Inflammatory macrophage treated with lipopolysaccharide for 1 hour (primary cell): ENCODE data around the gene SMAD2.
"Not testable (repeated sequence)": the region's sequence is repeated elsewhere in the genome, so short reads cannot be mapped to it uniquely, and the experiment has no call there.

Source experiments
- DNase-seq, 2 donors: peaks; one replicate each; pipeline ENCODE4 v3.0.0-alpha.2; 2020 to 2022

Gene SMAD2

DNA sequence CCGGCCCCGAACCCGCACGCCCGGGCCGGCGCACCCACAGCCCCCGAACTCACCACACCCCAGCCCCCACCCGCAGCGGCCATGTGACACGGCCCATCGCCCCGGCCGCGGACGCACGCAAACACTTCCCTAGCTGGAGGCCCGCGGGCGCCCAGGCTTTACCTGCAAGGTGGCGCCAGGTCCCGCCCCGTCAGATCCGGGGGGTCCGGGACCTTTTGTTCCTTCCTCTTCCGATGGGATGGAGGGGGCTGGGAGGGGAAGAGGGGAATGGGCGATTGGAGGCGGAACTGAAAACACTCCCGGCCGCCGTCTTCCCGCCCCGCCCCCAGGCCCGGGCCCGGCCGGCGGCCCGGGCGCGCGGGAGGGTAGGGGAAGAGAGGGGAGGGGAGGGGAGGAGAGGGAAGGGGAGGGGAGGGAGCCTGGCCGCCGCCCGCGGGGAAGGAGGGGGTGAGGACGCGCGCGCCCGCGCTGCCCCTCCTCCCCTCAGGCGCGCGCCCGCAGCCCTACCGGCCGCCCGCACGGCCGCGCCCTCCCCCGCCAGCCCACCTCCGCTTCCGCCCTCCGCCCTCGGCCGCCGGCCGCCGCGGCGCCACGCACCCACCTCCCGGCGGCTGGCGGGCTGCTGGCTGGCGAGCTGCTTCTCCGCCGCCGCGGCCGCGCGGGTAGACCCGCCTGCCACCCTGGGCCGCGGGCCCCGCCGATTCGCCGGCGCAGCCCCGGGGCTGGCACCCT is at the start of gene SMAD2:
Gene SMAD2, minus strand, starts transcription at position 461 of the 732 bp plus-strand sequence. CDS start 33,903 bp downstream, outside the sequence.
- DNase-seq, result peak; percentile 63 to 72

DNA sequence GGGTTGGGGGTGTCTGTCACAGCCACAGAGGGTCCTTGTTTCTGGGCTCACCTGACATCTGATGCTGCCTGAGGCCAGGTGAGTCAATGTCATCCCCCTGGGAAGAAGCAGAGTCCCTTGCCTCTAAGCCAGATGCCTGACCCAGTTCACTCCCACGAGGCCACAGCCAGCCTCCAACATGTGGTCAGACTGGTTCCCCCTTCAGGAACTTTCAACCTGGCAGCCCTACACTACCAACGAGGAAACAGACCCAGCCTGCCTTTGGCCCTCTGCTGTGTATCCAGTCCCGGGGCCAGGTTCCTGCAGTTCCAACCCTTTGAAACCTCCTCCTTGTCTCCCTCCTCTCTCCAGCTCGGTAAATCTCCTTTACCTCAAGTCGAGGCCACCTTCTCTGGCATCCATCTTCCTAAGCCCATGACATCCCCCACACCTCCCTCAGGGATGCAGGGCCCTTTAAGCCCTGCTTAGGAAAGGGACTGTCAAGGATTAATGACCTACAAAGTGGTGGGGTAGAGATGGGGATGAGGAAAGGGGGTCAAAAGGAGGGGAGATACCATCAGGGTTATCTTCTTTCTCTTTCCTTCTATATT is 49.2 kb upstream of the SMAD2 start:
- no peak for DNase-seq

DNA sequence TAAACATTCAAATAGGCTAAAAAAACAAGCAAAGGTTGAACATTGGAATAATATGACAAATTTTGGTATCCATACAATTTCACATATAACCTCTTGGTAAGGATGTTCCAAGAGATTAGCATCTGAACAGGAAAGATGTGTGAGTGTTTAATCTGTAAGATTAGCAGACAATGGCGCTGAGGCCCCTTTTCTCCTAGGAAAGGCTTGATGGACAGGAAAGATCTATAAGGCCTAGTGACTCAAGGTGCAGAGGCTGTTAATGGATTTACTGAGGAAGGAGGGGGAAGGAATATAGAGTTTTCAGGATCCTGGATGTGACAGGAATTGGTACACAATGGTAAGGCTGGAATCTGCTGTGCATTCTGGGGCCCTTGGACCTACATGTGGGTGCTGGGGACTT is 48.1 kb upstream of the SMAD2 start:
- no peak for DNase-seq

DNA sequence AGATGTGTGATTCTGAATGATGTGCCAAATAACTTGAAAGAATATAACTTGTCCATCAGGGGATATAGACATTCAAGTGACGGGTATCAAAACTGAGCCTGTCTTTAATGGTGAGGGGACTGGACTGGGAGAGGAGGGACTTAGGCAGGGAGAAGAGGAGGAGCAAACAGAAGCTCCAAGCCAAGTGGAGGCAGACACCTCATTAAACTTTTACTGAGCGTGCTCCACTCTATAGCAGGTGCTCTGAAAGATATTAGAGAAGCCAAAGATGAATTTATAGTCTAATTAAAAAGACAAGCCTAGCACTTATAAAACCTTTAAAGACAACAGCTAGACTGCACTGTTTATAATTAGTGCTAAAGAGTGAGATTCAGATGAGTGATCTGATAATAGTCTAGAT is 47.7 kb upstream of the SMAD2 start:
- no peak for DNase-seq

DNA sequence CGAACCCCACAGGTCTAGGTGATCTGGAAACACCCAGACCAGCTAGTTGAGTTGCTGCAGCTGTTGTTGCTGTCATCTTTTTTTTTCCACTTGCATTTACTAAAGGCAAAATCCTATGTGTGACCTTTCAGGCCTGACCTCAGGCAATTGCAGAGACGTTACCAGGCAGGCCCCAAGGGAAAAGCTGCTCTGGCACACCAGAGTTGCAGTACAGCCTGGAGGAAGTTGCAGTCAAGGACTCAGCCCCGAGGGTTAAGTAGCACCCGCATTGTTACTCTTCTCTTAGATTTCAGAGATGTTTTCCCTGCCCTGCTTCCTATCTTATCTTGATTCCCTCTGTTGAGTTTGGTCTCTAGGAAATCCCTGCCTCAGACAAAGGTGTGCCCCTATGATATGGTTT is 45.2 kb upstream of the SMAD2 start:
- no peak for DNase-seq

DNA sequence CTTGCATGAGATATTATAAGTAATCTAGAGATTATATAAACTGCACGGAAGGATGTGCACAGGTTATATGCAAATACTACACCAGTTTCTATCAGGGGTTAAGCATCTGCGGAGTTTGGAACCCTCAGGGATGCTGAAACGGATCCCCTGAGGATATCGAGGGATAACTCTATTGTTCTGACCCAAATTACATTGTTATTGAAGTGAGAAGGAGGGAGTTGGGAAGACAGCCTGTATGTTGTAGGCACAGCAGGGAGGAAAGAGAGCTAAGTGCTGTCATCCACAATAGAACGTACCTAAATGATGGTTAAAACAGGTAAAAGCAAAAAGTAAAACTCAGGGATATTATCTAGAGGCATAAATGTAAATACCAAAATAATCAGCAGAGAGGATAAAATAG is 44.6 kb upstream of the SMAD2 start:
- DNase-seq, result no peak

DNA sequence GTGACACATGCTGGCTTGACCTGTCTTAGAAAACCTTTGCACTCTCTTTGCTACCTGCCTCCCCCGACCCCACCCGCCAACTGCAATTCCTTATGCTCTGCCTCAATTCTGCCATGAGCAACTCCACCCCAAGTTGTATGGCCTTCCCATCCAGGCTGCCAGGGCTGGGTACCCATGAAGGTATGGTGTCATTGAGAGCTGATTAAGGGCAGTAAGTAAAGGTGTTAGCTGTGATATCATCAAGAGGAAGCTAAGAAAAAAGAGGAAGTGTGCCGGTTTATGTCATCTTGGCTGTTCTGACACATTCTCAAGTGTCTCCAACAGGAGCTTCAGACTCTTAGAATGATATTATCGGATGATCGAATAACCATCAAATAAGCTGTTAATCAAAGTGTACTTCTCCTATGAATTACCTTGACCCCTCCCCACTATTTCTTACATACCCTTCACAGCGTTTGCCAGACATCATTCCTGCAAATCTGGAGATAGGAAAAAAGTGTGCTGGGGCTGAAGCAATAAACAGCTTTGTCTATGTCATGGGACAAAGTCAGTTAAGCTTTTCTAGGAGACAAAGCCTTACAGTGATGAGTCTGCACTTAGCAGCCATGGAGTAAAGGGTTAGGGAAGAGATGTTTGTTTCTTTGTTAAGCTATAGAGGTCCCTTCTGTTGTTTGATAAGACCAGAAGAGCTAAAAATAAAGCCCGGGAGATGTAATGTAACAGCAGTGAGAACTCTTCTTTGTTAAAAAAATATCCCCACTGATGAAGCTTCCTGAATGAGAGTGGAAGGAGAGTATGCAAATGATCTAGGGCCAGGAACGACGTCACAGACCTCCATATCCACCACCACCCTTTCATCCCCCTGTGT is 40.4 kb upstream of the SMAD2 start:
- DNase-seq, result peak; percentile 69 to 82

DNA sequence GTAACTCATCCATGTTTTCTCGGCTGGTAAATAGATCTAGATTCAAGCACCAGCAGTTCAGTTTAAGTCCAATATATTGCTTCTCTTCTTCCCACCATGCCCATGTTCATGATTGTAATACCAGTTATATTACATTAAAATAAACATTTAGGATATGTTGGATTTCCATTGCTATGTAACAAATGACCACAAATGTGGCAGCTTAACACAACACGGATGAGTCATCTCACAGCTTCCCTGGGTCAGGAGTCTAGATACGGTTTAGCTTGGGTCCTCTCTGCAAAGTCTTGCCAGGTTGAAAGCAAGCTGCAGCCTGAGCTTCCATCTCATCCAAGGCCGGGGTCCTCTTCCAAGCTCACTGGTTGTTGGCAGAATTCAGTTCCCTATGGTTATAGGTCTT is 39.4 kb upstream of the SMAD2 start:
- DNase-seq, result peak; percentile 49 to 62

DNA sequence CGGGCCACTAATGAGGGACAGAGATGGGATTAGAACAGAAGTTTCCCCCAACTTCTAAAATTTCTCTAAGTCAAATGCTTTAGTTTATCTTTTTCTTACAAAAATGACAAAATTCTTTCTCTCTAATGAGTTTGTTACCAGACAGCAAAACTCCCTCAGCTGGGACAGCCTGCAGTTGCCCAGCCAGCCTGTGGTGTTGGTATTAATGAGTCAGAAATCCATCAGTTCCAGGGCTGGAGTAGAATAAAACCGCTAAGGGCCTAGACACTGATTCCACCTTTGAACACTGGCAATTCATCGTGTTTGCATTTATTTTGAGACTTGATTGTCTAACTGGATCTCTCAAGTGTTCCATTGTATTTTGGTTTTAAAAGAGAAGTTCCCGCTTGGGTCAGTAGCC is 38.3 kb upstream of the SMAD2 start:
- DNase-seq, result no peak

DNA sequence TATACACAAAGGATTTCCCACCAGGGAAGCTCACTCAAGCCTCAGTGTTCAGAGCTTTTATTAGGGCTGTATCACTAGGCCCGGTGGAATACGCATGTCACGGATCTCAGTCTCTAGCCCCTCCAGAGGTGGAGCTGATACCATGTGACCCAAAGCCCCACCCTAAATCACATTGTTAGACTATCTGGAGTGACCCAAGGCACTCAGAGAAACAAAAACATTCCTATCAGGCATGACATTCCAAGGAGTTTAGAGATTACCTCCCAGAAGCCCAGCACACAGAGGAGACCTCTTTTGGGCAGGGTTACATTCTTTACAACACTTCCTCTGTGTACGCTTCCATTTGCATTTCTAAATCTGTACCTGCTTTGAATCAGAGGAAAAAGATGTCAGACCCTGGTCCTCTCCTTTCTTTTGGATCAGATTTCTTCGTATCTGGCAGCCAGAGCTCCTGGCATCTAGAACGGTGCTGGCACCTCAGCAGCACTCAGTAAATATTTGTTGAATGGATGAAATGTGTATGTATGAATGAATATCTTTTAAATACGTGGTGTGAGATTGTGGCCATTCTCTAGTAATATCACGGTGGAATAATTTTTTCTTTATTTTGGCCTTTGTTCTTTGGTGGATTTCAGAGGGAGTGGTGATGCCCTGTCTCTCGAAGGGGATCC is 37.7 kb upstream of the SMAD2 start:
- DNase-seq, result no peak

DNA sequence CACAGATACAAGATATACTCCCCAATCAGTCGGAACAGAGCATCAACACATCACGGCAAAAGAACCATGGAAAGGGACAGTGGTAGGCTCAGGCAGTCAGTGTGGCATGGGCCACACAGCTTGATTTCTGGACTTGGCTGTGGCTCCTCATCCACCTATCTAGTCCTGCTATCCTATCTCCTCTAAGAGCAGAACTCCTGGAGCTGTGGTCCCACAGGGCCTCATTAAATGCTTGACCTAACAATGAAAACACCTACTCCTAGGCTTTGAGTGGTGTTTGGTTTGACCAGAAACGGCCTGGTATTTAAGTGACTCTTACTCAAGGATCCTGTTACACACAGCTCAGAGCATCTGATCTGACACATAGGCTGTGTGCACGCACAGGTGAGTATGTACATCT is 33.6 kb upstream of the SMAD2 start:
- no peak for DNase-seq

DNA sequence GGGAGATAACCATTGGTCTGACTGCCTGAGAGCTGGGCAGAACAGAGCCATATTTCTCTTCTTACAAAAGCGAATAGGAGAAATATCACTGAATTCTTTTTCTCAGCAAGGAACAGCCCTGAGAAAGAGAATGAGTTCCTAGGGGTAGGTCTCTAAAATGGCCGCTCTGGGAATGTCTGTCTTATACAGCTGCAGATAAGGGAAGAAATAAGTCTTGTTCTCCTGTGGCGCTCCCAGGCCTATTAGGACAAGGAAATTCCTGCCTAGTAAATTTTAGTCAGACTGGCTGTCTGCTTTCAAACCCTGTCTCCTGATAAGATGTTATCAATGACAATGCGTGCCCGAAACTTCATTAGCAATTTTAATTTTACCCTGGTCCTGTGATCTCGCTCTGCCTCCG is 30.5 kb upstream of the SMAD2 start:
- DNase-seq, result not testable (repeated sequence)

DNA sequence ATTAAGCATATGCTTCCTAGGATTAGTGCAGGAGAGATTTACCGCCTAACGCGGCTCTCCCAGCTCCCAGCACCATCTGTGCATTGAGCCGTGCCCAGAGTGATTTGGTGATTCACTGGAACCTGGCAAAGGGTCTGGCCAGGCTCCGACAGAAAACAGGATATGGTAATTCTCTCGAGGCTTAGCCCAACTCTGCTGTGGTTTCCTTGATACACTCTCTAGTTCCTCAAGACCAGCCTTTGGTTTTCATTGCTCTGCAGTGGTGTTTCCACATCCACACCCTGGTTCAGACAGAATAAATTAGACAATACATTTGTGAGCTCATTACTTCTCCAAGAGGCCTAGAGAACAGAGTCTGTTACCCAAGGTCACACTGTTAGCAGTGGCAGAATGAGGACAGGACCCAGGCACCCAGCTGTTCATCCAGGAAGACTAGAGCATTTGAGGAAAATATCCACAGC is 23.0 kb upstream of the SMAD2 start:
- peak; percentile 82 to 90 for DNase-seq

DNA sequence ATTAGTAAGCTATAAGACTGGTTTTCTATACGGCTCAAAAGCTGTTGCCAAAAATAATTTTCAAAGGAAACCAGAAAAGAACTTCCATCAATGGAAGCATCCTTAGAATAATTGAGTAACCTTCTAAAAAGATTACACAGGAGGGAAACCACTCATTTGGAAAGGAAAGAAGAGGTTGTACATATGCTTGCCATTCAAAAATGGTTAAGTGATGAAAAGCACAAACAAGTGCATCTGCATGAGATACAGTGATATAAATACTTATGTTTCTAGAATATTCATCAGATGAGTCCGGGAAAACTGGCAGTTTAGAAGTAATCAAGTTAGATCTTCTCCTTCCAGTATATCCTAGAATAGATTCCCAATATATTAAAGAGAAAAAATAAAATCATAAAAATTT is 20.1 kb upstream of the SMAD2 start:
- no peak for DNase-seq

DNA sequence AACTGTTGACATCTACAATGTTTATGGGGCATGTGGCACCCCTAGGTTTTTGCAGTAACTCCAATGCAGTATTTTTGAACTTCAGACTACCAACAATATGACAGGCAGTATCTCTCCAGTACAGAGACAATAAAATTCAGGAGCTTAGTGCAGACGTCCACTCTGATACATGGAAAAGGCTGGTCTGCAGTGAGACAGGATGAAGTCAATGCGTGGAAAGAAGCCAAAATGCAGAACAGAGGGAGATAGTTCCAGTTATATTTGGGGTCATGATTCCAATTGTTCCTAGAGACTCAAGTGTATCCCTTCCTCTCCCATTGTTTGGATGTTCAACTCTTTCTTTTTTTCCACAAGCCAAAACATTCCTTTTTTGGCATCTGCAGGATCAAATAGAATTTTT is 18.7 kb upstream of the SMAD2 start:
- no peak for DNase-seq

DNA sequence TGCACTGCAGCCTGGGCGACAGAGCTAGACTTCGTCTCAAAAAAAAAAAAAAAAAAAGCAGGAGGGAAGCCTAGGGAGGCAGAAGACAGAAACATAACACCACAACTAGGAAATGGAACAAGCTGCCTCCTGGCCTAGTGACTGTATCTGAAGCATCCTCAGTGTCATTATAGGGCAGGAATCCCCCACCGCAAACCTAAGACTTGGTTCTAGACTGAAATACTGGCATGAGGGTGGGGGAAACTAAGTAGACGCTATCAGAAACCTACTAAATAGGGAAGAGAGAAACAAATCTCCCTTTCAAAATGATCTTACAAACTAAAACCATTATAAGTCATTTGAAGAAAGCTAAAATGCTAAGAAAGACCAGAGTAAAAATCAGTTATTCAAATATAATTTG is 16.4 kb upstream of the SMAD2 start:
- DNase-seq, result no peak

DNA sequence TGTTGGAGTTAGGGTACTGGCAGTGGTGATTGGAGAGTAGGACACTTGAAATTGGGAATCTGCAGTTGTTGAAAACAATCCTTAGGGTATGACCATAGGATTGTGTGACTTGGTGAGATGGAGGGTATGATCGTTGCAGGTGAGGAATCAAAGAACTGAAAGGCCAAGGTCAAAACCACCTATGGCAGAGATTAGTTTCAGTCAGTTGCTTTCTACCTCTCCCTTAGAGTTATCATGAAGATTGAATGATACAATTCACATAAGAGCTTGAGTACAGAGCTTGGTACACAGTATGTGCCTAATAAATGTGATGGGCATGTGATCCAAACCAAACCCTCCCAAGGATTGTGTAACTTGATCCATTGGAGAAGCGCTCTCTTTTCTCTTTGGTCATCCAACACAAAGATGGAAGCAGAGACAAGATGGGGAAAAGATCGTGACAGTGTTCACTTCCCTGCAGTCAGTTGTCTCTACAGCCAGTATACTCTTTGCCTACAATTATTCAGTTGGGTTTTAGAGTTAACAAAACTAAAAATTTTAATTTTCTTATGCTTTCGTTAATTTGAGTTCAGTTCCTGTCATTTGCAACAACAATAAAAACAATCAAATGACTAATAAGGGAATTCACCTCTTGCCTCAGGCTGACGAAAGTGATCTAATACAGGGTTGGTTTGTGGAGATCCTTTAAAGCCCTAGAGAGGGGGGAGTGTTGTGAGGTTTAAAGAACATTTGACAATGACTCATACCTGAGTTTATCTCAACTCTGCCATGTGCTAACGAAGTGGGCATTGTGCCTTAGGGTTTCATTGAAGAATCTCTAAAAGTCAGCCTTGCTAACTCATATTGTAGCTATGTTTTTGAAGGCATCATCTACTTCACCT is 14.8 kb upstream of the SMAD2 start:
- peak; percentile 60 to 86 for DNase-seq

DNA sequence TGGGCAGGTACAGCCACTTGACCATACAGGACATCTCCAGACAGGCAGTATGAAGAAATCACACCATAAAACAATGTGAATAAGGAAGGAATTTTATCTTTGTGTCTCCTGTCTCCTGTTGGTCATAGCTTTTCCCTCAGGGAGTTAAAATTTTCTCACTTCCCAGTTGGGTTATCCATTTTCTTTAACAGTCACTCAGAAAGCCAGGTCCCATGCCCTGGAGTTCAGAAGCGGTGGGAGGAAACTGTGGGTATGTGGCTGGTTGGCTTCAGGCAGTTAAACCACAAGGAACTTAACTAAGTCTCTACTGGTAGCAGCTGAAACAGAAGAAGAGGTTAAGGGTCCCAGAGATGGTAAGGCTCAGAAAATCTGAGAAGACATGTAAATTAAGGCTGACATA is 6.5 kb upstream of the SMAD2 start:
- no peak for DNase-seq

DNA sequence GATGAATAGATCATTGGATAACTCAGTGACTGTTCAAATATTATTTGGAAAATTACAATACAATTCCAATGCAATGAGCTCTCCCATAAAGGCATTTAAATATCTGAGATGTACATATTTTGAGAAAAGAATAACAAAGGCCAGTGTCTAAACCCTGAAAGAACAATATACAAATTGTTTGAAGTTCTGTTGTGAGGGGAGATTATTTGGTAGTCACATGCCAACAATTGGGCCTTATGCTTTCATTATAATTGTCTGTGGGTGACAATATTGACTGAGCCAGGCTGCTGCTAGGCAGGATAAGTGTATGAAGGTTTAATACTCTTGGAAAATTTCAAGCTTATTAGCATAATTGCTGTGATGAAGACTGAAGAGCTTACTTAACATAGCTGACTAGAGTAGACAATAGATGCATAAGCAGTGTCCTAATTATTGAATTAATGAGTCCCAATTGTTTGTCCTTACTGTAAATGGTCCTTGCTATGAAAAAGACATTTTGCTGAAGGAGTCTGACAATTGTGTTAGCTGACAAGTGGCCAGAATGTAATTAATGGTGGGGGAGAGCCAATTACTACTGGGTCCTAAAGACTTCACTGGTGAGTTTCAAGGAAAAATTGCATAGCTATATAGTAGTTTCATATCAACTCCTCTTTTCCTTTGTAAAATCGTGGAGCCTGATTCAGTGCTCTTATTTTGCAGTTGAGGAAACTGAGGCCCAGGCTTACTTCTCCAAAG is 5.0 kb upstream of the SMAD2 start:
- DNase-seq, result no peak

DNA sequence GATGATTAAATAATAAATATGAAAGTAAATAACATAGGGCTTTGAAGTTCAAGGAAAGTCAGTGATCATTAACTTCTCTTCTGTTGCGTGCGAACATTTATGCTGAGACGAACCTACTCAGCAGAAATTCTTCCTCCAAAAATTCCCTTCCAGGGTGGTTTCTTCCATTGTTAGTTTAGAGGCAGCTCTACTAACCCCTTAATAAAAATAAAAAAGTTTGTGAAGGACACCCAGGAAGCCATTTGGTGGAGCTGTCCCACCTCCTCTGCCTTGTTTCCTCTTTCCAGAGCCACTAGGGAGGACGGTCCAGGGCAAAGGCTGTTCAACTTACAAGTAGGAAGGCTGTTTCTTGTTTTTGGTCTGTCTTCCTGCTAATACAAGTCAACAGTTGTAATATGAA is 2.1 kb upstream of the SMAD2 start:
- peak; percentile 66 to 77 for DNase-seq

DNA sequence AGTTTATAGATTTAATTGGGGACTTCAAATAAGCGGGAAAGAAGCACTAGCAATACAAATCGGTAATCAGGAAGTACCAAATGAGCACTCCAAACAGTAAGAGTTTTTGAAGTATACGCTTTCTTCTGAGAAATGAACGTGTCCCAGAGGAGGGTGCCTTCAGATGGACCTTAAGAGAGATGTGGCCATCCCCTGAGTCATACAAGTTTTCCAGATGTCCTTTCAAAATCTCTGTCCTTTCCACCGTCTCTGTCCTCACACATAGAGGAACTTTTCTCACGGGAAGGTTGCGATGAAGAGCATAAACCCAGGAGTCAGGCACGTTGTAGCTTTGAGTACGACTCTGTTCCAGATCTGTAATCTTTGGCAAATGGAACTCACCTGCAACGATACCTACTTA is 1.7 kb upstream of the SMAD2 start:
- peak; percentile 19 to 58 for DNase-seq
